Measurements from ENCODE around the gene WDR74.
"Not testable (repeated sequence)": the region's sequence is repeated elsewhere in the genome, so short reads cannot be mapped to it uniquely, and the experiment has no call there.

WDR74 gene

DNA sequence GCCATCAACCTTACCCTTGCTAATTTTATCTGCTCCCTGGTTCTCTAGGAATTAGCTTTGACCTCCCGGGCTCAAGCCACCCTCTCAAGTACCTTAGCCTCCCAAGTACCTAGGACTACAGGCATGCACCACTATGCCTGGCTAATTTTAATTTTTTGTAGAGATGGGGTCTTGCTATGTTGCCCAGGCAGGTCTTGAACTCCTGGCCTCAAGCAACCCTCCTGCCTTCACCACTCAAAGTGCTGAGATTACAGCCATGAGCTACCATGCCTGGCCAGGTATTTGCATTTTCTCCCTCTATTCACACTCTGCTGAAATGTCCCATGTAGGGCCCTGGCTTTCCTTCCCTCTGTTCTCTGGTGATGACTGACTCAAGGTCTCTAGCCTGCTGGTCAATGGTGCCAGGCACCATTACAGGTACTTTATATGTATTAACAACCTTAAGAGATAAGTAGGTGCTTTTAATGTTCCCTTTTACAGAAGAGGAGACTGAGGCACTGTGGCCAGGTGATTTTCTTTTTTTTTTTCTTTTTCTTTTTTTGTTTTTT lies 8.5 kb upstream of the WDR74 start:
- Histone ChIP-seq H3K9ac (no peak overlapping the region), H3K4me3 (IDR thresholded peaks at IDR 0.05; ENCODE audit: insufficient read depth, low read depth, low read length) (no peak overlapping the region), H3K4me2 (no peak overlapping the region), H2AFZ (ENCODE audit: low read depth) (no peak overlapping the region), H4K20me1 (ENCODE audit: insufficient read depth) (peaks cover 6% of the 10 kb centered on the region; the same call in 1 of the 2 replicates), H3K79me2 (ENCODE audit: insufficient read depth, low read depth) (peaks cover 6% of the 10 kb centered on the region; the same call in 1 of the 2 replicates), H3K36me3 (ENCODE audit: insufficient read depth) (peaks cover 2% of the 10 kb centered on the region; the same call in 1 of the 2 replicates), H3K4me1 (ENCODE audit: low read depth, poor library complexity, severe bottlenecking) (peaks cover 47% of the 10 kb centered on the region), H3K27ac (no peak overlapping the region; the same call in 1 of the 2 replicates), H3K27me3 (ENCODE audit: insufficient read depth, low read depth) (no peaks in the 10 kb centered on the region)
- TF ChIP-seq, protein P1, sequence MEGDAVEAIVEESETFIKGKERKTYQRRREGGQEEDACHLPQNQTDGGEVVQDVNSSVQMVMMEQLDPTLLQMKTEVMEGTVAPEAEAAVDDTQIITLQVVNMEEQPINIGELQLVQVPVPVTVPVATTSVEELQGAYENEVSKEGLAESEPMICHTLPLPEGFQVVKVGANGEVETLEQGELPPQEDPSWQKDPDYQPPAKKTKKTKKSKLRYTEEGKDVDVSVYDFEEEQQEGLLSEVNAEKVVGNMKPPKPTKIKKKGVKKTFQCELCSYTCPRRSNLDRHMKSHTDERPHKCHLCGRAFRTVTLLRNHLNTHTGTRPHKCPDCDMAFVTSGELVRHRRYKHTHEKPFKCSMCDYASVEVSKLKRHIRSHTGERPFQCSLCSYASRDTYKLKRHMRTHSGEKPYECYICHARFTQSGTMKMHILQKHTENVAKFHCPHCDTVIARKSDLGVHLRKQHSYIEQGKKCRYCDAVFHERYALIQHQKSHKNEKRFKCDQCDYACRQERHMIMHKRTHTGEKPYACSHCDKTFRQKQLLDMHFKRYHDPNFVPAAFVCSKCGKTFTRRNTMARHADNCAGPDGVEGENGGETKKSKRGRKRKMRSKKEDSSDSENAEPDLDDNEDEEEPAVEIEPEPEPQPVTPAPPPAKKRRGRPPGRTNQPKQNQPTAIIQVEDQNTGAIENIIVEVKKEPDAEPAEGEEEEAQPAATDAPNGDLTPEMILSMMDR (conservative IDR thresholded peaks at IDR 0.05; ENCODE audit: low read depth, low read length), result no peak

DNA sequence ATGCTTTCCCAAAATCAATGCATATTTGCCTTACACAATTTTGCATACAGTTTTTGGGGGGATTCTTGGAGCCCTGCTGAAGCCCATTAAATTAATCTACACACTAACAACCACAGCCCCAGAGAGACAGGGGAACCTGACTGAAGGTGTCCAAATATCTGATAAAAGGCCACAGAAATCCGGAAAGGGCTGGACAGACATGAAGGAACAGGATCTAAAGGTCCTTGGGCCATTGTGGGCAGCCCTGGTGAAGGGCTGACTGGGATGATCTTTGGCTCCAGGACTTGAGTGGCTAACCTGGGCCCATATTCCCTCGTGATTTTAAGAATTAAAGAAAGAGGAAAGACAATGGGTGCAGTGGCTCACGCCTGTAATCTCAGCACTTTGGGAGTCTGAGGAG lies 6.8 kb upstream of the WDR74 start:
- H2AFZ ChIP-seq (ENCODE audit: low read depth), result no peak overlapping the region
- no peak overlapping the region for H3K9ac ChIP-seq
- H3K4me2 ChIP-seq, result no peak overlapping the region
- H3K27ac ChIP-seq, result no peak overlapping the region
- no peaks in the 10 kb centered on the region for H4K20me1 ChIP-seq (ENCODE audit: insufficient read depth)
- no peaks in the 10 kb centered on the region for H3K36me3 ChIP-seq (ENCODE audit: insufficient read depth)
- no peaks in the 10 kb centered on the region for H3K79me2 ChIP-seq (ENCODE audit: insufficient read depth, low read depth)
- H3K27me3 ChIP-seq (ENCODE audit: insufficient read depth, low read depth), result no peaks in the 10 kb centered on the region
- TF ChIP-seq, protein P1 (conservative IDR thresholded peaks at IDR 0.05; ENCODE audit: low read depth, low read length), result no peak
- no peak overlapping the region for H3K4me3 ChIP-seq (IDR thresholded peaks at IDR 0.05; ENCODE audit: insufficient read depth, low read depth, low read length)
- H3K4me1 ChIP-seq (ENCODE audit: low read depth, poor library complexity, severe bottlenecking), result peaks cover 40% of the 10 kb centered on the region

DNA sequence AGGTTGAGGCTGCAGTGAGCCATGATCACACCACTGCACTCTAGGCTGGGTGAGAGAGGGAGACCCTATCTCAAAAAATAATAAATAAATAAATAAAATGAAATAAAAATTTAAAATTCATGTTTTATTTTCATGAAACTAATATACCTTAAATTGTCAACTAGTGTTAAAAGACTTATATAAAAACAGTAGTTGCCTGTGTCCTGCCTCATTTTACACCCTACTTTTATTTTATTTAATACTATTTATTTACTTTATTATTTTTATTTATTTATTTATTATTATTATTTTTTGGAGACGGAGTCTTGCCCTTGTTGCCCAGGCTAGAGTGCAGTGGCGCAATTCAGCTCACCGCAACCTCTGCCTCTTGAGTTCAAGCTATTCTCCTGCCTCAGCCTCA lies 4.8 kb upstream of the WDR74 start:
- Histone ChIP-seq H3K27me3 (ENCODE audit: insufficient read depth, low read depth) (no peaks in the 10 kb centered on the region), H3K4me2 (no peak overlapping the region), H3K4me1 (ENCODE audit: low read depth, poor library complexity, severe bottlenecking) (peaks cover 24% of the 10 kb centered on the region), H3K79me2 (ENCODE audit: insufficient read depth, low read depth) (peaks cover 4% of the 10 kb centered on the region; the same call in 1 of the 2 replicates), H3K9ac (no peak overlapping the region), H3K27ac (no peak overlapping the region), H4K20me1 (ENCODE audit: insufficient read depth) (no peaks in the 10 kb centered on the region), H3K36me3 (ENCODE audit: insufficient read depth) (no peaks in the 10 kb centered on the region), H3K4me3 (IDR thresholded peaks at IDR 0.05; ENCODE audit: insufficient read depth, low read depth, low read length) (no peak overlapping the region), H2AFZ (ENCODE audit: low read depth) (no peak overlapping the region)
- TF ChIP-seq, protein P1 (conservative IDR thresholded peaks at IDR 0.05; ENCODE audit: low read depth, low read length), result no peak

DNA sequence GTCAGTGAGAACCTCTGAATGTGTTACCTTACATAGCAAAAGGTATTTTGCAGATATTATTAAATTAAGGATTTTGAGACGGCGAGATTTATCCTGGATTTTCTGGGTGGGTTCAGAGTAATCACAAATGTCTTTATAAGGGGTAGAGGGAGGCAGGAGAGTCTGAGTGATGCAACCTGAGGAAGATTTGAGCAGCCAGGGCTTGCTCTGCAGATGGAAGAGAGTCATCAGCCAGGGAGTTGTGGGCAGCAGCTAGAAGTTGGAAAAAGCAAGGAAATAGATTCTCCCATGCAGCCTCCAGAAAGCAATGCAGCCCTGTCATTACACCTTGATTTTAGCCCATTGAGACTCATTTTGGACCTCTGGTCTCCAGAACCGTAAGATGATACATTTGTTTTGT lies 4.1 kb upstream of the WDR74 start:
- Histone ChIP-seq H3K36me3 (ENCODE audit: insufficient read depth) (no peaks in the 10 kb centered on the region), H3K27me3 (ENCODE audit: insufficient read depth, low read depth) (no peaks in the 10 kb centered on the region), H3K9ac (no peak overlapping the region), H2AFZ (ENCODE audit: low read depth) (no peak overlapping the region), H3K4me3 (IDR thresholded peaks at IDR 0.05; ENCODE audit: insufficient read depth, low read depth, low read length) (no peak overlapping the region), H3K4me1 (ENCODE audit: low read depth, poor library complexity, severe bottlenecking) (peaks cover 21% of the 10 kb centered on the region), H3K4me2 (no peak overlapping the region), H4K20me1 (ENCODE audit: insufficient read depth) (no peaks in the 10 kb centered on the region), H3K27ac (no peak overlapping the region; the same call in 1 of the 2 replicates), H3K79me2 (ENCODE audit: insufficient read depth, low read depth) (peaks cover 11% of the 10 kb centered on the region)
- TF ChIP-seq, protein P1 (conservative IDR thresholded peaks at IDR 0.05; ENCODE audit: low read depth, low read length), result no peak

DNA sequence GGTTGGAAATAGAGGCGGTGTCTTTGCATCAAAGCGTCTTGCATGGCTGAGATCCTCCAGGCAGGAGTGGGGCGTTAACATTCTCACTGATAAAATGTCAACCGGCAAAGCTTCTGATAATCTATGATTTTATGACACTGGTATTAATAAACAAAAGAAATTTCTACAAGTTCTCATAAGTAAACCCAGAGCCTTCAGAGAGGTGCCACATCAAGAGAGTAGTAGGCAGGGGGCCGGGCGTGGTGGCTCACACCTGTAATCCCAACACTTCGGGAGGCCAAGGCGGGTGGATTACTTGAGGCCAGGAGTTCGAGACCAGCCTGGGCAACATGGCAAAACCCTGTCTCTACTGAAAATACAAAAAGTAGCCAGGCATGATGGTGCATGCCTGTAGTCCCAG lies 3.5 kb upstream of the WDR74 start:
- peak overlapping the region; percentile 86 for H3K9ac ChIP-seq
- peaks cover 16% of the 10 kb centered on the region for H3K79me2 ChIP-seq (ENCODE audit: insufficient read depth, low read depth)
- not testable (repeated sequence) for H3K36me3 ChIP-seq (ENCODE audit: insufficient read depth); H3K27me3 ChIP-seq (ENCODE audit: insufficient read depth, low read depth); H4K20me1 ChIP-seq (ENCODE audit: insufficient read depth); H3K4me3 ChIP-seq (IDR thresholded peaks at IDR 0.05; ENCODE audit: insufficient read depth, low read depth, low read length)
- H2AFZ ChIP-seq (ENCODE audit: low read depth), result peak overlapping the region; percentile 51
- H3K27ac ChIP-seq, result peak overlapping the region; percentile 95
- peak overlapping the region; percentile 90; the same call in 1 of the 2 replicates for H3K4me2 ChIP-seq
- peaks cover 27% of the 10 kb centered on the region for H3K4me1 ChIP-seq (ENCODE audit: low read depth, poor library complexity, severe bottlenecking)

Data from KMS-11 (cell line).